Kidney (tissue), 14 donors: ENCODE data around the gene ADAT2. TPM values are rescaled to one million over a fixed set of nuclear protein-coding genes. Genes with fewer than 3 reads are reported as not detected.

Experiments
- DNase-seq, 5 donors: peaks; one replicate each; pipeline ENCODE4 v3.0.0-alpha.2; 2013 to 2020
- FAIRE-seq: peaks from 2 replicates; lab custom pipeline; 2012; peaks lifted over from hg19 to GRCh38; lab: Jason Lieb, UNC
- H3K27ac ChIP-seq, 2 donors: one replicate each; pipeline ENCODE4 v1.7.0; 2013; ENCODE audit warnings: low read depth in 2 of 2, low read length in 2 of 2, inconsistent platforms in 1 of 2
- H3K27me3 ChIP-seq: one replicate; pipeline ENCODE4 v1.7.1; 2013; ENCODE audit warnings: low read length, inconsistent platforms; ENCODE audit not compliant: control insufficient read depth, insufficient read depth
- H3K36me3 ChIP-seq, 3 donors: one replicate each; pipeline versions ENCODE4 v1.7.0 to v1.7.1; 2013; ENCODE audit warnings: low read length in 3 of 3, control low read depth in 1 of 3, inconsistent platforms in 1 of 3; ENCODE audit not compliant: insufficient read depth in 3 of 3, control insufficient read depth in 2 of 3
- H3K4me1 ChIP-seq, 3 donors: one replicate each; pipeline versions ENCODE4 v1.7.0 to v1.7.1; 2013; ENCODE audit warnings: low read length in 3 of 3, inconsistent platforms in 1 of 3, low read depth in 1 of 3; ENCODE audit not compliant: control insufficient read depth in 2 of 3, insufficient read depth in 2 of 3
- H3K4me3 ChIP-seq, 3 donors: one replicate each; pipeline versions ENCODE4 v1.7.0 to v1.8.1; 2013; ENCODE audit warnings: low read length in 3 of 3, control low read depth in 1 of 3, inconsistent platforms in 1 of 3
- H3K9ac ChIP-seq, 3 donors: one replicate each; pipeline versions ENCODE4 v1.7.0 to v1.7.1; 2013; ENCODE audit warnings: low read length in 3 of 3, control low read depth in 1 of 3, inconsistent platforms in 1 of 3
- H3K9me3 ChIP-seq, 3 donors: one replicate each; pipeline versions ENCODE4 v1.7.0 to v1.7.1; 2013; ENCODE audit warnings: low read length in 3 of 3, control low read depth in 1 of 3, inconsistent platforms in 1 of 3; ENCODE audit not compliant: control insufficient read depth in 2 of 3, insufficient read depth in 1 of 3
- CTCF ChIP-seq: IDR thresholded peaks from 3 replicates; pipeline ENCODE4 v1.5.1; 2012; ENCODE audit warnings: mild to moderate bottlenecking, moderate library complexity, borderline replicate concordance; ENCODE audit not compliant: insufficient read depth; ENCODE audit errors: extremely low read depth
- intact Hi-C: fragments of 100-400 bp; cut with DNase I; formaldehyde crosslinking; loops from one replicate; pipeline ENCODE4 v1.11.1; 2022
- polyA plus RNA-seq: library from polyadenylated mRNA; stranded (reverse); fragments of 350-450 nt; fragmentation: Illumina TruSeq; extraction: RNeasy Lipid Tissue Mini Kit (QIAGEN cat#74804); gene quantifications from one replicate; pipeline ENCODE4 v1.2.3, GENCODE V29; 2014; ENCODE audit warnings: low read depth, low replicate concordance; ENCODE audit not compliant: insufficient read depth
- total RNA-seq: library from RNA; stranded (reverse); fragmentation: NEBNext Ultra II Directional; extraction: Animal tissue kit (Norgen Biotek cat#: 25700); gene quantifications from one replicate; pipeline ENCODE4 v1.2.1, GENCODE V29; 2021
- donor health status: control.
- donor health status: control.
- donor health status: control.
- donor health status: control.
- donor health status: control.
- donor health status: DM: yes; HTN: yes; CAD: no.
- donor health status: Normal renal cell carcinoma (clear cell type).

ADAT2 gene
- total and polyA plus RNA-seq, 2 donors from 2014 or later, result 4.6 to 6.9 TPM

GRCh38 chr6:143490775-143491174, 40.3 kb upstream of the ADAT2 start:
- H3K9me3 ChIP-seq, result no peaks in the 10 kb centered on the region
- H3K4me1 ChIP-seq, result no peaks in the 10 kb centered on the region
- H3K9ac ChIP-seq, result no peak overlapping the region
- DNase-seq (no peak), FAIRE-seq (no peak)
- H3K4me3 ChIP-seq, result no peak overlapping the region
- H3K27me3 ChIP-seq, result no peaks in the 10 kb centered on the region
- H3K36me3 ChIP-seq, result peaks cover 5 to 12% (median 5%) of the 10 kb centered on the region in 3 donors
- TF ChIP-seq CTCF, result no peak
- no peak overlapping the region for H3K27ac ChIP-seq
- intact Hi-C loops, result no loop called here

GRCh38 chr6:143490244-143490643, 39.7 kb upstream of the ADAT2 start:
- no peak for TF ChIP-seq CTCF
- Histone ChIP-seq H3K36me3 (peaks cover under 1 to 8% (median 5%) of the 10 kb centered on the region in 3 donors), H3K4me1 (no peaks in the 10 kb centered on the region), H3K27ac (no peak overlapping the region), H3K9ac (no peak overlapping the region), H3K9me3 (no peaks in the 10 kb centered on the region), H3K27me3 (no peaks in the 10 kb centered on the region), H3K4me3 (no peak overlapping the region)
- DNase-seq (no peak), FAIRE-seq (no peak)
- intact Hi-C loops, result no loop called here

GRCh38 chr6:143486752-143487151, 36.3 kb upstream of the ADAT2 start:
- no peak for TF ChIP-seq CTCF
- intact Hi-C loops, result no loop called here
- H3K4me1 ChIP-seq, result no peaks in the 10 kb centered on the region
- no peak overlapping the region for H3K4me3 ChIP-seq
- DNase-seq (no peak), FAIRE-seq (no peak)
- no peaks in the 10 kb centered on the region for H3K27me3 ChIP-seq
- H3K36me3 ChIP-seq, result peaks cover 0 to 2% (median 0%) of the 10 kb centered on the region in 3 donors
- no peak overlapping the region for H3K9ac ChIP-seq
- no peaks in the 10 kb centered on the region for H3K9me3 ChIP-seq
- H3K27ac ChIP-seq, result no peak overlapping the region

GRCh38 chr6:143485967-143486366, 35.5 kb upstream of the ADAT2 start:
- Histone ChIP-seq H3K27ac (no peak overlapping the region), H3K4me1 (no peaks in the 10 kb centered on the region), H3K36me3 (peaks cover 0 to 2% (median 0%) of the 10 kb centered on the region in 3 donors), H3K4me3 (no peak overlapping the region), H3K9me3 (no peaks in the 10 kb centered on the region), H3K27me3 (no peaks in the 10 kb centered on the region), H3K9ac (no peak overlapping the region)
- intact Hi-C loops, result no loop called here
- no peak for TF ChIP-seq CTCF
- DNase-seq (no peak), FAIRE-seq (no peak)
